Kidney (tissue), 14 donors: Measurements from ENCODE around the gene ARSJ. TPM values are rescaled to one million over a fixed set of nuclear protein-coding genes. Genes with fewer than 3 reads are reported as not detected.

Source experiments
- DNase-seq, 5 donors: peaks; one replicate each; pipeline ENCODE4 v3.0.0-alpha.2; 2013 to 2020
- FAIRE-seq: peaks from 2 replicates; lab custom pipeline; 2012; peaks lifted over from hg19 to GRCh38; lab: Jason Lieb, UNC
- H3K27ac ChIP-seq, 2 donors: one replicate each; pipeline ENCODE4 v1.7.0; 2013; ENCODE audit warnings: low read depth in 2 of 2, low read length in 2 of 2, inconsistent platforms in 1 of 2
- H3K27me3 ChIP-seq: one replicate; pipeline ENCODE4 v1.7.1; 2013; ENCODE audit warnings: low read length, inconsistent platforms; ENCODE audit not compliant: control insufficient read depth, insufficient read depth
- H3K36me3 ChIP-seq, 3 donors: one replicate each; pipeline versions ENCODE4 v1.7.0 to v1.7.1; 2013; ENCODE audit warnings: low read length in 3 of 3, control low read depth in 1 of 3, inconsistent platforms in 1 of 3; ENCODE audit not compliant: insufficient read depth in 3 of 3, control insufficient read depth in 2 of 3
- H3K4me1 ChIP-seq, 3 donors: one replicate each; pipeline versions ENCODE4 v1.7.0 to v1.7.1; 2013; ENCODE audit warnings: low read length in 3 of 3, inconsistent platforms in 1 of 3, low read depth in 1 of 3; ENCODE audit not compliant: control insufficient read depth in 2 of 3, insufficient read depth in 2 of 3
- H3K4me3 ChIP-seq, 3 donors: one replicate each; pipeline versions ENCODE4 v1.7.0 to v1.8.1; 2013; ENCODE audit warnings: low read length in 3 of 3, control low read depth in 1 of 3, inconsistent platforms in 1 of 3
- H3K9ac ChIP-seq, 3 donors: one replicate each; pipeline versions ENCODE4 v1.7.0 to v1.7.1; 2013; ENCODE audit warnings: low read length in 3 of 3, control low read depth in 1 of 3, inconsistent platforms in 1 of 3
- H3K9me3 ChIP-seq, 3 donors: one replicate each; pipeline versions ENCODE4 v1.7.0 to v1.7.1; 2013; ENCODE audit warnings: low read length in 3 of 3, control low read depth in 1 of 3, inconsistent platforms in 1 of 3; ENCODE audit not compliant: control insufficient read depth in 2 of 3, insufficient read depth in 1 of 3
- CTCF ChIP-seq: IDR thresholded peaks from 3 replicates; pipeline ENCODE4 v1.5.1; 2012; ENCODE audit warnings: mild to moderate bottlenecking, moderate library complexity, borderline replicate concordance; ENCODE audit not compliant: insufficient read depth; ENCODE audit errors: extremely low read depth
- intact Hi-C: fragments of 100-400 bp; cut with DNase I; formaldehyde crosslinking; loops from one replicate; pipeline ENCODE4 v1.11.1; 2022
- polyA plus RNA-seq: library from polyadenylated mRNA; stranded (reverse); fragments of 350-450 nt; fragmentation: Illumina TruSeq; extraction: RNeasy Lipid Tissue Mini Kit (QIAGEN cat#74804); gene quantifications from one replicate; pipeline ENCODE4 v1.2.3, GENCODE V29; 2014; ENCODE audit warnings: low read depth, low replicate concordance; ENCODE audit not compliant: insufficient read depth
- total RNA-seq: library from RNA; stranded (reverse); fragmentation: NEBNext Ultra II Directional; extraction: Animal tissue kit (Norgen Biotek cat#: 25700); gene quantifications from one replicate; pipeline ENCODE4 v1.2.1, GENCODE V29; 2021
- donor health status: control.
- donor health status: control.
- donor health status: control.
- donor health status: control.
- donor health status: control.
- donor health status: DM: yes; HTN: yes; CAD: no.
- donor health status: Normal renal cell carcinoma (clear cell type).

The ARSJ gene
- total and polyA plus RNA-seq, 2 donors from 2014 or later = 3.6 to 16.7 TPM

GRCh38 chr4:113958766-113959538, 20.5 kb downstream of the ARSJ start:
- peaks cover 0 to 5% (median 0%) of the 10 kb centered on the region in 3 donors for H3K4me1 ChIP-seq
- FAIRE-seq (peak; percentile 95), DNase-seq (peak in 1 of 5 donors; percentile 57)
- intact Hi-C loops = no loop called here
- H3K9me3 ChIP-seq = no peaks in the 10 kb centered on the region
- H3K27ac ChIP-seq = peak overlapping the region in 1 of 2 donors; percentile 25
- no peak overlapping the region for H3K9ac ChIP-seq
- TF ChIP-seq CTCF = no peak
- H3K36me3 ChIP-seq = no peaks in the 10 kb centered on the region
- H3K4me3 ChIP-seq = no peak overlapping the region
- no peaks in the 10 kb centered on the region for H3K27me3 ChIP-seq

GRCh38 chr4:113957956-113958355, 21.5 kb downstream of the ARSJ start:
- H3K9ac ChIP-seq = no peak overlapping the region
- FAIRE-seq (no peak), DNase-seq (peak in 1 of 5 donors; percentile 22)
- H3K27me3 ChIP-seq = no peaks in the 10 kb centered on the region
- H3K27ac ChIP-seq = no peak overlapping the region
- no peak for TF ChIP-seq CTCF
- intact Hi-C loops = no loop called here
- H3K4me1 ChIP-seq = peaks cover 0 to 5% (median 0%) of the 10 kb centered on the region in 3 donors
- no peak overlapping the region for H3K4me3 ChIP-seq
- H3K36me3 ChIP-seq = no peaks in the 10 kb centered on the region
- no peaks in the 10 kb centered on the region for H3K9me3 ChIP-seq

- Histone ChIP-seq H3K4me3 (no peak overlapping the region), H3K4me1 (peaks cover 0 to 7% (median 2%) of the 10 kb centered on the region in 3 donors), H3K9ac (no peak overlapping the region), H3K27ac (no peak overlapping the region), H3K36me3 (no peaks in the 10 kb centered on the region), H3K27me3 (no peaks in the 10 kb centered on the region), H3K9me3 (no peaks in the 10 kb centered on the region)
- FAIRE-seq (no peak), DNase-seq (no peak)
- TF ChIP-seq CTCF = no peak
- intact Hi-C loops = no loop called here
These were observed 23.5 kb downstream of the ARSJ start for GRCh38 chr4:113955948-113956347.
